ENCODE measurements around the gene DDX11. TPM values are rescaled to one million over a fixed set of nuclear protein-coding genes. Genes with fewer than 3 reads are reported as not detected.
"Not testable (repeated sequence)": the region's sequence is repeated elsewhere in the genome, so short reads cannot be mapped to it uniquely, and the experiment has no call there.

Gene DDX11
- total RNA-seq = 51.0 TPM

DNA sequence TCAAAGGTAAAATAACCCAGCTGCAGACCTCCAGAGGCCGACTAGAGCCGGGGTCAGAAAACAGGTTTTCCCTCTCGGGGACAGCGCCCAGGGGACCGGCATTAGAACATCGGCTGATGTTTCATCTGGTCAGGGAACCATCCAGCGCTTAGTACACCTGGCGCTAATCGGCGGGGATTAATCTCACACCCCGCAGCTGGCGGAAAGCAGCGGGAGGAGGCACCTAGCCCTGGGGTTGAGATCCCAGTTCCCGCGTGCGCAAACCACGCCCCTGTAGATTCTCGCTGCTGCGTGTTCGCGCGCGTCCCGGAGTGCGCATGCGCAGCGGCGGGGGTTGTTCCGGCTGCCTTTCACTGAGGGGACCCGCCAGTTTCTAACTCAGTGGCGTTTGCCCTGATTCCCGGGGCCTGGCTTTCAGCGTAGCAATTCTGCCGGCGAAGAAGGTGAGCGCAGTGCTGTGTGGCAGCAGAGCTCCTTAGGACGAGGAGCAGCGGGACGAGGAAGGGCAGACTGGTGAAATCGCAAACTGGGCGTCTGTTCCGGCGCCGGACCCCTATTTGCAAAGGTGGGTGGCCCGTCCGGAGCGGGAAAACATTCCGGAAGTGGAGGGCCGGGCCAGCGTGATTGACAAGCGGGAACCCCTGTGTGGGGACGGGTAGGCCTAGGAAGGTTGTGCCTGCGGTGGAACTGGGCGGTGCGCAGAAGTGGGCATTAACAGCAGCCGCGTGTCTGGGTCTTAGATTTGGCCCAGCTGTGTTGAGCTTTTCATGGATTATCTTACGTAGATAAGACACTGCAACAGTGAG is at the start of gene DDX11:
TSS of gene DDX11 (plus strand) at position 334 of the 806 bp plus-strand sequence. CDS start 4,534 bp downstream, outside the sequence.
- DNase-seq (ENCODE audit: low spot score) = peak; percentile 93

DNA sequence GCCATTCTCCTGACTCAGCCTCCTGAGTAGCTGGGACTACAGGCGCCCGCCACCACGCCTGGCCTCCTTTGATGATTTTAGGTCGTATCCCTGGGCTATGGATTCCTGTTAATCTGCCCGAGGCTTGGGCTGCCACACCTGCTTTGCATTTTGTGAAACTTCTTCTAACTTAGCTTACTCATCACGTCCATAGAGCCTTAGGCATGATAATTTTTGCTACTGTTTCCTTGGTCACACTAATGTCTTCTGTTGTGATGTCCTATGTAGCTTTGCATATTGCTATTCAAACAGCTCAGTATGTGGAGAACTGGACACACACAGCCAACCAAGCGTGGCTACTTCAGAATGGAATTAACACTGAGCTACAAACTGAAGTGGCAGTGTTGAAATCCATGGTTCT is 47.5 kb upstream of the DDX11 start:
- DNase-seq (ENCODE audit: low spot score) = no peak

DNA sequence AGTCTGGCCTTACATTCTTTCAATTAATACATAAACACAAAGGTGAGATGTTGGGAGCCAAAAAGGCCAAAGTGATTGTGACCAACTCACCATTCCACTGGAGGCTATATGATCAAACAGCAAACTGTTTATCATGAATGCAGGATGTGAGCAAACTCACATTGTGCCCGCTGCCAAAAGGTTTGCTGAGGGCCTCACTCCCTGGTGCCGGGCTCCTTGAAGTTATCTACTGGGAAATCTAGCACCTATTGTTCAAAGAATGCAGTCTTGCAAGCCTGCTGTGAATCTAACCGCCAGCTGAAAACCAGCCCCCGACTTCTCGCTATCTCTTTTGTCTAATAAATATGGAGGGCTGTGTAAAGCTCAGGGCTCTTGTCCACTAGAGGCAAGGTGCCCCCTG is 46.7 kb upstream of the DDX11 start:
- not testable (repeated sequence) for DNase-seq (ENCODE audit: low spot score)

DNA sequence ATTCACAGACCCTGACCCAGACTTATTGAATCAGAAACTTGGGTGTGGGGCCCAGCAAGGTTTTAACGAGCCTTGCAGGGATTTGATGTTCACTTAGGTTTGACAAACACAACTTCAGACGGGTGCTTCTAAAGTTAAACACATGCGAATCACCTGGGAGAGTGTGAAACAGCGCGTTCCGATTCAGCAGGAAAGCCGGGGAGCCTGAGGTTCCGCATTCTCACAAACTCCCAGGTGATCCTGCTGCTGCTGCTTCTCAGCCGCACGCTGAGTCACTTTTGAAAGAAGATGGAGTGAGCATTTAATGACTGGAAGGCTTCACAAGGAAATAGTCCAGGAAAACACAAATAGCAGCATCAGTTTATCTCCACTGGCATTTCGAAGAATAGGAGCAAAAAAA is 44.2 kb upstream of the DDX11 start:
- no peak for DNase-seq (ENCODE audit: low spot score)

DNA sequence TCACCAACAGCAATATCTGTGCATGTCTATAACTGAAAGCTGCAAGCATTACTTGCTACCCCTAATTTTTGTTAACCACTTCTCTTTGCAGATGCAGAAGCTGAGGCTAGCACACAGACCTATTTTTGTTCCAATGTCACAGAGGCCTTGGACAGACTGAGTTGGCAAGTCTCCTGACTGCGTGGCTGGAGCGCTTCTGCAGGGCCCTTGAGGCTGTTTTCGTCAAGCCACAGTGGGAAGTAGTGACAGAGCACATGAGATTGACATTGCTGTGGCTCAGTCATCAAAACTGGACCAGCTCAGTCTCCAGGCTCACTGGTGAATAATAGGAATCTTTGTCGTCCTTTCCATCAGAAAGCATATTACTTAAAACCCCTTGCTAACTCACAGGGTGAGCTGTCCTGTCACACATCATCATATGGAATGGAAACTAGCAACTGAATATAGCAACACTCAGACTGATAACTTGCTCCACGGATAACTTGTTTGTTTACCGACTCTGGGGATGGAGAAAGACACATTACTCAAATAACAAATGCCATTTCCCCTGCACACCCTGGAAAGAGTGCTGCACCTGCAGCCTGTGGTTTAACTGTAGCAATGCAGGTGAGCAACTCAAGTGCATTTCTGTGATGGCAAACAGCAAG is 43.6 kb upstream of the DDX11 start:
- DNase-seq (ENCODE audit: low spot score) = no peak

DNA sequence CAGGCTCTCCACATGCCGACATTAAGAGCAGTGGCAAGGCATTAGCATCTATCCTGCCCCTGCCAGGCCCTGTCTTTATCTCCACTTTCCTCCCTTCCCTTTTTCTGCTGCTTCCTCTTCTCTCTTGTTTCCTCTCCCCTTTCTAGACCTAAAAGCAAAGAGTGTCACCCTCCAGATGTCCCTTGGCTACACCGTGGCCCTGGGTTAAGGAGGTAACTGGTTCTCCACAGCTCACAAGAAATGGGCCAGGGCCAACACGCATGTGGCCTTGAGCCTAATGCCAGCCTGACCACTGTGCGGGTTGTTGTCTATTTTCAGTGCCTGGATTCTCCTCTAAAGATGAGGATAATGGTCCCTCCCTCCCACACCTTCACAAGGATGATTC is 41.7 kb upstream of the DDX11 start:
- DNase-seq (ENCODE audit: low spot score) = no peak

DNA sequence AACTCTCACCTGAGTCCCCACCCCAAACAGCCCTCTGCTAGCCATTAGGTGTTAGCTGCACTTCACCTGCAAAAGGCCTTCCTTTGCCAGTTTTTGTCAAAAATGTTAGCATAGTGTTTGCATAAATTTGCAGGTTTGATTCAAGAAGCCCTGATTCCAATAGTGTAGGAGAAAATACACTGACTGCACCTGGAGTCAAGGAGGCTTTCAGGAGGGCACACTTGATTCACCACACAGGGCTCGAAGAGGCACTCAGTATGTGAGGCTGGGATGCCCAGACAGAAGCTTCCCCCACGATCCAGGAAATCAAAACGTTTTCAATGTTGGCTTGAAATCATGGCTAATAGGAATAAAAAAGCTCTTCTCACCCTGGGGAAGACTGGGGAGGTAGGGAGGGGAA is 40.5 kb upstream of the DDX11 start:
- DNase-seq (ENCODE audit: low spot score) = no peak

DNA sequence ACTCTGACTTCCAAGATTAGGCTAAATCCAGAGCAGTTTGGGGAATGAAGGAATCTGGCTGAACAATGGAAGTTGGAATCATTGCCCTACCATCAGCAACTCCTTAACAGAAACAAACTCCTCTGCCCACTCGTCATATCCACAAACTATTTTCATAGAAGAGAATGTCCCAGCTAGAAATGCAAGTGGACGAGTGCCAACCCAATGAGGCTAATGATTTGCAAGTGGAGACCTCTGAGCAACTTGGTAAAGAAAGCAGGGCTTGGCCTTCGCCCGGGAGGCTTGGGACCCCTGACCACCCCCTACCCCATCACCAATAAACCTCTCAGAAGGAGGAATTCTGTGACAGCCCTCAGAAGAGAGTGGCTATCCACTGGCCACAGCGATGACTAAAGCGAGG is 40.0 kb upstream of the DDX11 start:
- no peak for DNase-seq (ENCODE audit: low spot score)

DNA sequence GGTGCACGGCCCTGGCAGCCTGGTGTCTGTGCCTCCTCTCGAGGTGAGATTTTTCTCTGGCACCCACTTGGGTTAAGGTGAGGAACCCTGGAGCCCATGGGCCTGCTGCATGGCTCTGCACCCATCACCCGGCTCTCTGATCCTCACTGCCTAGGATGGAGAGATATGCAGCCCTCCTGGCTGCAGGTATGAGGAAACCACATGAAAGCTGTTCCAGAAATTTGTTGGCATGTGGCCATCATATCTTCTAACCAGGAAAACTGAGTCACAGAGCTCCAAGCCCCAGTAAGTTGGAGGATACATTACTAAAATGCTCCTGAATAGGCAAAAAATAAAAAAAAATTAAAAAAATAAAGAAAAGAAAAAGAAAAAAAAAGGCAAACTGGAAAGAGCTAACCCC is 39.3 kb upstream of the DDX11 start:
- DNase-seq (ENCODE audit: low spot score) = no peak

DNA sequence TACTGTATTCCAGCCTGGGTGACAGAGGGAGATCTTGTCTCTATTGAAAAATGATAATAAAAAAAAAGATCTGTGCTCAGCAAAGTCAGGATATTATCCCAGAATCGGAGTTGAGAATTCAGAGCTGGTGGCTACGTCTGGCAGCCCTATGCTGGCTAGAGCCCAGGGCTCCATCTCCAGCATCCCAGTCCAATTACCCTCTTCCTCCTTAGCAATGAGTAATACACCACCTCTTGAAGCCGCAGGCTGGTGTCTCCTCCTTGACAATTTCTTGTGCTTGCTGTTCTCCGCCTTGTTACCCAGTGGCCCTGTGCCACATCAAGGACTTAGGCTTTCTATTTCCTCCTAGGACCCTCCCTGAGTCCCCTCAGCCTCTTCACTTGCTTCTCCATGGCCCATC is 38.4 kb upstream of the DDX11 start:
- DNase-seq (ENCODE audit: low spot score) = no peak

DNA sequence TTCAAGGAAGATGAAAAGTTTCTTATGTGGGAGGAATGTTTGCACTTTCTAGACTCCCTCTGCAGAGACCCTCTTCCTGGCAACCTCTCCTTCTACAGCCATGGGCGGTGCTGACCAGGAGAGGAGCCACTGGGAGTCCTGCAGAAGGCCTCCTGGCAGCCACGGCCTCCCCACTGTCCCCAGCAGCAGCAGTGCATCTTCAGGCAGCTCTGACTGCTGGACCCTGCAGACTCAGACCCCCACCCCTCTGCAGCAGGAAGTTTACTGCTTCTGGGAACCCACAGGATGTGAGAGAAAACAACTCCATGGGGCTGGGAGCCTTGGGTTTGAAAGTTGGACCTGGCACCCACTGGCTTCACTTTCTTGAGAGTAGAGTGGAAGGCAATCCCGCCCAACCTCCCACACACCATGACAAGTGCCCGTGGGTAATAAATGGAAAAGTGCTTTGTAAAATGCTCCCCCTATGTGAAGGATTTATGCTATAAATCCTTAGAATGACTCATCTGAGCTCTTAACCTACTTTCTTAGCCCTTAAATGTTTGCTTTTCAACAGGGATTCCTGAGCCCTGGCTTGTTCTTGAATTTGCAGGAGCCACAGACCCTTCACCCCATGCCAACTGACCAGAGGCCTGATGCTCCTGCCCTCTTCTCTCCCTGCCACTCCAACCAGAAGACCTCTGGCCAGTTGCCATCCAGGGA is 37.5 kb upstream of the DDX11 start:
- no peak for DNase-seq (ENCODE audit: low spot score)

DNA sequence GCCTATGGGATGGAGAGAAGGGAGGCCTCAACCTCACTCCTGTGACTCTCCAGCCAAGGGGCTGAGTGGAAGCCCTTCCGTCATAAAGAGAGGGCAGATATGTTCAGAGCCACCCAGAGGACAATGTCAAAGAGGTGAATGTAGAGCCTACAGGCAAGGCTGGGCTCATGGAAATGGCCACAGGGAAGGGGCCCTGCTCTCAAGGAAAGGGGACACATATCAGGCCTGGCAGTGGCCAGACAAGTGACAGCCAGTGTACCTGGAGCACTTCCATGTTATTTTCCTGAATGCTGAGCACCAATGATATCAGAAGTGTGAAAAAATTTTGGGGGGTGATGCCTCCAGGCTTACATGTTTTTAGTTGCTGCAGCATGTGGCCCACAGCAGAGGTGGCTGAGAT is 36.6 kb upstream of the DDX11 start:
- no peak for DNase-seq (ENCODE audit: low spot score)

DNA sequence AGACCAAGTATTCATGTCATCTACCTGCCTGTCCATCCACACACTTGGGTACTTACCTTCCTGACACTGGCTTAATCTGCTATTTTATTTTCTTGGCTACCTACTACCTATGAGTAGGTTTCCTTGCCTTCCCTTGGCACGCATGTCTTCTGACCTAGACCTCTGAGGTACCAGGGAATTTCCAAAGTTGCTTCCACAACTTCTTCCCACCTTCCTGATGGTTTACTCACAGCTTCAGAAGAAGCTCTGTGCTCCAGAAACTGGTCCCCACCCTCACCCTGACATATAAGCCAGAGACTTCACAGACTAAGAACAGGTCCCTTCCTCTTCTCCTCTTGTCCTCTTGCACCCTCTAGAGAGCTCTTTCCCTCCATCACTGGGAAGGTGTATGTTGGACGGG is 35.7 kb upstream of the DDX11 start:
- DNase-seq (ENCODE audit: low spot score) = no peak

DNA sequence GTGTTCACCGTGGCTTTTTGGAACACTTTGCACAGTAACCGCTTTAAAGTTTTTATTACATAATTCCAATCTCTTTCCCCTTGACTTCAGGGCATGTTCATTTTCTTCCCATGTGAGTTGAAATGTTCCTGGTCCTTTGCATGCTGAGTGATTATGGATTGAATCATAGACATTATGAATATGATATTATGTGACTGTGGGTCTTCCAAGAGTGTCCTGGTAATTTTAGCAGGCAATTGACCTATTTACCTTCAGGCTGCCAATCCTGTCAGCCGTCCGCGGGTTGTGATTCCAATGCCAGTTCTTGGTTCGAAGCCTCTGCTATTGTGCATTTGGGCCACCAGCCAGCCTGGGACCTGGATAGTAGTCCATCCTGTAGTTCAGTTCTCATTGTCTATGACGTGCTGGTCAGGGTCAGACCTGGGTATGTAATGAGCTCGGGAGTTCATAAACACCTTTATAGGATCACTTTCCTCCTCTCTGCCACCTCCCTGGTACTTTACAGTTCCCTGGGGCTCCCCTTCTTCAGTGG is 32.6 kb upstream of the DDX11 start:
- no peak for DNase-seq (ENCODE audit: low spot score)

DNA sequence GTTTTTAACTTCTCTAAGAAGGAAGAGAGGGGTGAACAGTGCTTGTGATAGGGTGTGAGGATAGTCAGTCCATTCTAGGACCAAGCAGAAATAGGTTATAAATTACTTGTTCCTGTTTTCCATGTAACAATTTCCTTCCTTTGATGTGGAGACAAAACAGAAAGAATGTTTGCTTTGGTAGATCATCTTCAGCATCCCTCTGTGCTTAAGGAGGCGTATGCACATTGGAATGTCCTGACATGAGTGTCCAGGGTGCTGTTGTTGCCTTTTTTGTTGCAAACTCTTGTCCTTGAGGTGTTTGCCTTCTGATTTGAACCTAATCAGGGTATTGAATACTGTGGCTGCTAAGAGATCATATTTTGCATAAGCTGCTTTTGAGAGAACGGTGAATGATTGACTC is 23.5 kb upstream of the DDX11 start:
- not testable (repeated sequence) for DNase-seq (ENCODE audit: low spot score)

DNA sequence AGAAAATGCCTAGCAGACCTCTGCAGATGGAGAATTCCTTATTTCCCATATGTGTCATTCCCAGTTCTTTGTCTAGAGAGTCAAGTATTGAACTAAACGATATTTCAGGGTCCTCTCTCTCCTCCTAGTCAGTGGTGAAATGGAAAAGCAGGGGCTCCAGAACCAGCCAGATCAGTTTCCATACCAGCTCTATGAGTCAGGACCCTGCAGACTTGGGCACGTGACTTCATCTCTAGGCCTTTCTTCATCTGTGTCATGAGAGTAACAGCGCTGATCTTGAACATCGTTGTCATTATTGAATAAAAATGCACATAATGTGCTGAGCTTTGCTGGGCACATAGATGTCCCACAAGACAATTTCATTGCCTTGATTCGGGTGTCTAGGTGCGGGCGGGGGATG is 23.1 kb upstream of the DDX11 start:
- DNase-seq (ENCODE audit: low spot score) = not testable (repeated sequence)

DNA sequence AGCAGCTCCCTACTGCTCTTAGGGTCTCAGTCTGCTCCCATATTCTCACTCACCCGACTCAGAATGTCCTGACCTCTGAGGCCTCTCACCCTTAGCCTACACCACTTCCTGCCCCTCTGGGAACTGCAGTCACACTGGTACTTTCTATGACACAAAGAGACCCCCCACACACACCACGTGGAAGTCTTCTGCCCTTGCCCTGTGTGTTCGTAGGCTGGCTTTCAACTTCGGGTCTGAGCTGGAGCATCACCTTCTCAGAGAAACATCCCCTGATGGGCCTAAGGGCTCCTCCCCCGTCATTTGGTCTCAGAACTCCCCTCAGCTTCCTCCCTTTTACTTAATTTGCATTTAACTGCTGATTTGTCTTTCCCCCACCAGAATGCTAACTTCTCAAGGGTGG is 22.0 kb upstream of the DDX11 start:
- not testable (repeated sequence) for DNase-seq (ENCODE audit: low spot score)

DNA sequence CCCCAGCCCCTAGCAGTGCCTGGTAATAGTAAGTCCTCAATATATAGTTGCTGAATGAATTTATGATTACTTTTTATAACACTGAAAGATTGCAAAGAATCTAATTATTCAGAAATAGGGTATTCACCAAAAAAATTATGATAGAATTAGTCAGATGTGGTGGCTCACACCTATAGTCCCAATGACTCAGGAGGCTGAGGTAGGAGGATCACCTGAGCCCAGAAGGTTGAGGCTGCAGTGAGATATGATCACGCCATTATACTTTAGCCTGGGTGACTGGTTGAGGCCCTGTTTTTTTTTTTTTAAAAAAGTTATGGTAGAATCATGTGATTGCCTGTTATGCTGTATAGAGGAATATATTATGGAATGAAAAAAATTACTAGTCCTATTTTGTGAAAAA is 21.5 kb upstream of the DDX11 start:
- not testable (repeated sequence) for DNase-seq (ENCODE audit: low spot score)

DNA sequence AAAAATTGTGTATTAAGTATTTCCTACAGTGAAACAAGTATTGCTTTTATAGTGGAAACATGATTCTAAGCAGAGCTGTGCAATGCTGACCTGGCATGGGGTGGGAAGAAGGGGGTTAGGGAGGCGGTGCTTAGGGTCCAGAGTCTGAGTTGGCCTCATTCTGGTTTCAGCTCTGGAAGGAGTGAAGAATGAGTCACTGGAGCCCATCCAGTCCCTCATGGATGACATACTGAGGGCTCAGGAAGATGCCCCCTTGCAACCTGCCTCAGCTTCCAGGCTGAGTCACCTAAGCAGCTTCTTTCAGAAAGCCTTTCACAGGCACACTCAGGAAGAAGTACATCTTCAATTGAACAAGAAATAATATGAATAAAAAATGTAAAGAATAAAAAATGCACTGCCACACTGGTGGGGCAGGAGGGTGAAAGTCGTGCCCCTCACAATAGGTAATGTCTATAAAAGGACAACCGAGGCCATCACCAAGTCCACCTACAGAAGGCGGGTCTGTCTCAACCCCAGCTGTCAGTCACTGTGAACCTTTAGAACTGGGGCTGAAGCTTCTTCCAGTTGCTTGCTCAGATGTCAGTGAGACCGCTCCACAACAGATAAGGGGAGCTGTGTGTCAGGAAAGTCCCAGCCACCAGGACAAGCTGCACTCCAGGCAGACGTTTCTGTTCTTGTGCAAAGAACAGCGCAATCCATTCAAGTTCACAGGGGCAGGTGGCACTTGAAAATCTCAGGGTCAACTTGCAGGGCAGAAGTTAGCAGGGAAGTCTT is 20.8 kb upstream of the DDX11 start:
- not testable (repeated sequence) for DNase-seq (ENCODE audit: low spot score)

DNA sequence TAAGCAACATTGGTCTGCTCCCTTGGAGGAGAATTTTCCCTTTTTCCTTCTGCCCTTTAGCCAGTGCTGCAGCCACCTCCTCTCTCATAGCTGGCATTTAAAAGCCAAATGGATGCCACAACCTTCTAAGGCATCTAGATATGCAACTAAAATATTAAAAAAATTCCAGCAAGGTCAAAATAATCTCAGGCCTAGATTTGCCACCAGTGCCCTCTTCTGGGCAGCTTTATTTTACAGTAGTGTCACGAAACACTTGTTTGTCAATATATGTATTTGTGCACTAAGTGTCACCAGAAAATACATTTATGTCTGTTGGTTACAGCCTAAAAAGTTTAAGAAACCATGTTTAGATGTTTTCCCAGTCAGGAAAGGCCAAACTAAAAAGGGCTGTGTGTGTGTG is 19.7 kb upstream of the DDX11 start:
- DNase-seq (ENCODE audit: low spot score) = not testable (repeated sequence)

DNA sequence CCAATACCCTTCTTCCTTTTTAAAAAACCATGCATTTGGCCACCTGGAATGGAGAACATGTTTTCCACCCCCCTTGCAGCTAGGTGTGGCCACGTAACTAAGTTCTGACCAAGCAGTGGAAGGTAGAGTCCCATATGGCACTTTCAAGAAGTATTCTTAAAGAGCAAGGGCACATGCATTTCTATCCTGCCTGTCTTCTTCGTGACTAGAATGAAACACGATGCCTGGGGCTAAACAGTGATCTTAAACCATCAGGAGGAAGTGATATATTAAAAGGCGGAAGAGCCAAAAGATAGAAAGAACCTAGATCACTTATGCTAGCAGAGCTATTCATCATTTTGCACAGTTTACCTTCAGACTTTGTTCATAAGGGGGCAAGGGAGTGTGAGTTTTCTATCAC is 16.0 kb upstream of the DDX11 start:
- no peak for DNase-seq (ENCODE audit: low spot score)

DNA sequence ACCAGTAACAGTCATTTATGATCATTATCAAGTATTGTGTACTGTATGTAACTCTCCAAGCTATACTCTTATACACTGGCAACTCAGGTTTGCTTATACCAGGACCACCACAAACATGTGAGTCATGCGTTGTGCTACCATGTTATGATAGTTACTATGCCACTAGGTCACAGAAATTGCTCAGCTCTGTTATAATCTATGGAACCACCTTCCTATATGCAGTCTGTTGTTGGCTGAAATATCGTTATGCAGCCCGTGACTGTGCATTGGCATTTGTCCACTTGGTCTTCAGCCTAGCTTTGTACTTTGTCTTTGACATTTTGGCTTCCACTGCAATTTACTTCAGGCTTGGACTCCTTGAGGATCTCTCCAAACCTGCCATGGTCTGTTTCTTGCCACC is 7.5 kb upstream of the DDX11 start:
- DNase-seq (ENCODE audit: low spot score) = not testable (repeated sequence)
